Heart right ventricle (tissue), 16 donors: ENCODE results near the gene TTC7B. TPM values are rescaled to one million over a fixed set of nuclear protein-coding genes. Genes with fewer than 3 reads are reported as not detected.

Experiments
- ATAC-seq, 8 donors: fragments of 200-7000 bp; cut with Tn5 transposase; one replicate each; pipeline ENCODE4 v1.9.1; 2020; ENCODE audit warnings: mild to moderate bottlenecking in 8 of 8, moderate library complexity in 8 of 8, moderate number of reproducible peaks in 1 of 8
- DNase-seq, 2 donors: peaks; one replicate each; pipeline ENCODE4 v3.0.0-alpha.2; 2020
- H3K27ac ChIP-seq, 10 donors: fragments of 200-600 bp; sonication (generic) in 2 of 10; one replicate each; pipeline versions ENCODE4 v1.5.0 to v1.8.0; 2020 to 2022; ENCODE audit warnings: mild to moderate bottlenecking in 3 of 10
- H3K27me3 ChIP-seq, 7 donors: fragments of 200-600 bp; one replicate each; pipeline ENCODE4 v1.8.0; 2021 to 2022; ENCODE audit warnings: mild to moderate bottlenecking in 2 of 7
- H3K36me3 ChIP-seq, 9 donors: fragments of 200-600 bp; sonication (generic) in 1 of 9; one replicate each; pipeline versions ENCODE4 v1.5.0 to v1.8.0; 2020 to 2022; ENCODE audit warnings: mild to moderate bottlenecking in 2 of 9
- H3K4me1 ChIP-seq, 9 donors: fragments of 200-600 bp; sonication (generic) in 1 of 9; one replicate each; pipeline versions ENCODE4 v1.5.0 to v1.8.0; 2020 to 2022; ENCODE audit warnings: mild to moderate bottlenecking in 4 of 9
- H3K4me3 ChIP-seq, 10 donors: fragments of 200-600 bp; sonication (generic) in 2 of 10; one replicate each; pipeline versions ENCODE4 v1.5.0 to v1.8.0; 2020 to 2022; ENCODE audit warnings: mild to moderate bottlenecking in 7 of 10, moderate library complexity in 2 of 10
- H3K9me3 ChIP-seq, 11 donors: fragments of 200-600 bp in 10 of 11; sonication (generic) in 2 of 11; one replicate each; pipeline versions ENCODE4 v1.5.0 to v1.8.0; 2013 to 2022; ENCODE audit warnings: mild to moderate bottlenecking in 2 of 11, control low read depth in 1 of 11, moderate library complexity in 1 of 11
- WGBS, 2 donors: extraction: QIAGEN DNeasy Blood & Tissue Kit; methylation state at CpG; one replicate each; pipeline ENCODE4 v1.1.7; 2013; ENCODE audit warnings: inconsistent platforms in 1 of 2; 5-methylcytosine and 5-hydroxymethylcytosine counted together
- intact Hi-C, 10 donors: fragments of 100-400 bp; cut with DNase I; formaldehyde crosslinking; loops; one replicate each; pipeline versions ENCODE4 v1.11.1 to v1.14.2; 2022
- polyA plus RNA-seq, 2 donors: library from polyadenylated mRNA; stranded (reverse); fragments of 200-250 nt; gene quantifications; one replicate each; pipeline ENCODE4 v1.2.3, GENCODE V29; 2013
- total RNA-seq, 10 donors: library from RNA; stranded (reverse); fragmentation: NEBNext Ultra II Directional in 3 of 10; extraction: Animal tissue kit (Norgen Biotek cat#: 25700) in 3 of 10; gene quantifications; one replicate each; pipeline versions ENCODE4 v1.2.1 to v1.2.4, GENCODE V29; 2021 to 2023
- TF ChIP-seq, protein P1 (sequence below), 9 donors: fragments of 200-600 bp; sonication (generic) in 2 of 9; IDR thresholded peaks; one replicate each; pipeline versions ENCODE4 v1.5.0 to v1.8.0; 2021 to 2022; ENCODE audit warnings: antibody characterized with exemption in 9 of 9, mild to moderate bottlenecking in 5 of 9, moderate library complexity in 1 of 9
- donor health status: Arrhythmogenic right ventricular cardiomyopathy.
- donor health status: ischemic (EF 13 %, LVEDD 7.1; RV severe dilation, severe dysfunction).
- donor health status: healthy with polysubstance abuse.
- donor health status: DM: no; HTN: yes; CAD: no.
- donor health status: DM: no; HTN: no; CAD: no.
- donor health status: ischemic (EF 25% LVEDD 6.9; RV normal size, moderate dysfunction).
- donor health status: ischemic (EF 25% LVEDD 5.7; RV mildly dilated, moderate dysfunction).
- donor health status: healthy.
- donor health status: DM: yes; HTN: yes; CAD: no.
- donor health status: Ischemic cardiomyopathy.
- donor health status: ischemic (EF 35%, LVEDD 5.7; RV mildly dilated, moderate dysfunction).
- donor health status: nonischemic (EF 11% LVEDD 7.7; RV severe dilation, severe dysfunction).
- donor health status: DM: yes; HTN: yes; CAD: no.
- donor health status: PGD.
- donor health status: ischemic (EF 29% LVEDD 5.4; RV normal size, mild dysfunction).
- donor health status: nonischemic (EF 23%, LVEDD 6.1; RV moderate dilation, normal function).

The TTC7B gene
- total and polyA plus RNA-seq, 12 donors: 23.0 to 79.4 (median 65.5) TPM

DNA sequence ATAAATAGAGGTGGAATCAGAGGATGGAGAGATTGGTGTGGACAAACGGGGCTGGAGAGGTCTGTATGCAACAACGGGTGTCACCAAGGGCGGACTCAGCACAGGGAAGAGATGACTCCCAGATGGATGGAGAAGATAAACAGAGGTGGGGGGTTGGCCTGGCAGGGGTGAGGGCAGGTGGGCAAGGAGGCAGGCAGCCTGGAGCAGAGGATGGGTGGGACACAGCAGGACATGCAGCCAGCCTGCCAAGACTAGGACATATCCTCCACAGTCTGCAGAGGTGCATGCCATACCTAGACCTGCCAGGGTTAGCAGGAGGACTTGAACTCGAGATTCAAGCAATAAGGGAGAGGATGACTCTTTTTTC lies 56.2 kb downstream of the TTC7B start:
- Histone ChIP-seq H3K9me3 (peaks cover 0 to 25% (median 17%) of the 10 kb centered on the region in 11 donors), H3K27ac (peak overlapping the region; percentile 91 to 98 (median 94)), H3K4me1 (peaks cover 4 to 34% (median 24%) of the 10 kb centered on the region in 9 donors), H3K27me3 (no peaks in the 10 kb centered on the region), H3K4me3 (no peak overlapping the region), H3K36me3 (peaks cover 0 to 11% (median 0%) of the 10 kb centered on the region in 9 donors)
- intact Hi-C loops: loop anchor here in 3 of 10 donors (2.0 to 5.0 kb wide), 5 partner anchors 42 to 458 kb away; no protein-coding TSS in a partner anchor
- DNase-seq: no peak
- TF ChIP-seq, protein P1, sequence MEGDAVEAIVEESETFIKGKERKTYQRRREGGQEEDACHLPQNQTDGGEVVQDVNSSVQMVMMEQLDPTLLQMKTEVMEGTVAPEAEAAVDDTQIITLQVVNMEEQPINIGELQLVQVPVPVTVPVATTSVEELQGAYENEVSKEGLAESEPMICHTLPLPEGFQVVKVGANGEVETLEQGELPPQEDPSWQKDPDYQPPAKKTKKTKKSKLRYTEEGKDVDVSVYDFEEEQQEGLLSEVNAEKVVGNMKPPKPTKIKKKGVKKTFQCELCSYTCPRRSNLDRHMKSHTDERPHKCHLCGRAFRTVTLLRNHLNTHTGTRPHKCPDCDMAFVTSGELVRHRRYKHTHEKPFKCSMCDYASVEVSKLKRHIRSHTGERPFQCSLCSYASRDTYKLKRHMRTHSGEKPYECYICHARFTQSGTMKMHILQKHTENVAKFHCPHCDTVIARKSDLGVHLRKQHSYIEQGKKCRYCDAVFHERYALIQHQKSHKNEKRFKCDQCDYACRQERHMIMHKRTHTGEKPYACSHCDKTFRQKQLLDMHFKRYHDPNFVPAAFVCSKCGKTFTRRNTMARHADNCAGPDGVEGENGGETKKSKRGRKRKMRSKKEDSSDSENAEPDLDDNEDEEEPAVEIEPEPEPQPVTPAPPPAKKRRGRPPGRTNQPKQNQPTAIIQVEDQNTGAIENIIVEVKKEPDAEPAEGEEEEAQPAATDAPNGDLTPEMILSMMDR (IDR thresholded peaks at IDR 0.05): no peak
- peak in 3 of 8 donors; percentile 2 to 31 (median 8) for ATAC-seq
- 67 to 71% methylated on average over 4 of the region's 4 CpGs for WGBS, 2 donors

DNA sequence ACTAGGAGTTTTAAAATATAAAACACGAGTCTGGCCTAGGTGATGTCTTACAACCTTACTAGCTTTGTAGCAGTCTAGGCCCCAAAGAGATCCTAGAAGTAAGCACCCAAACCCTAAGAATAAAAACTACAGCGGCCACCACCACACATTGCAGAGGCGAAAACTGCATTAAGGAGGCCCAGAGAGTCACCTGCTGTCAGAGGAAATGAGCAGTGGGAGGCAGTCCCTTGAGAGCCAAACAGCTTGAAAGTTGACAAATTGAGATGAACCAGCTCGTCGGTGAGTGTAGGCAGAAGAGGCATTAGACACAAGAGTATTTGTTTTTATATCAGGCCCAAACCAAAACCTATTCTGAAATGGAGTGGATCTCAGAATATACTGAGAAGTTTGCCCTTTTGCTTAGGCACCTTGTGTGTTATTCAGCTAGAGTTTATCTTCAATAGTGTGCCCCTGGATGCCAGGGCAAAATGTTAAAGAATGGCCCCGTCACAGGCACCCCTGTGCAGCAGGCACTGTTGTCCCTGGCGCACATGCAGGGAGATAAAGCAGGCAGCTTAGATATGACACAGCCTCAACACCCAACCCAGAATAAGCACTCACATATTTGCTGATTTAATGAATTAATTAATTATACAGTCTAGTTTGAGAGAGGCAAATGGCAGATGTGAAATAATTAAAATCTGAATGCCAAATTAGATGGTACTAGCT lies 56.7 kb downstream of the TTC7B start:
- intact Hi-C loops: loop anchor here in 8 of 10 donors (2.0 to 10.0 kb wide), 15 partner anchors 43 to 457 kb away; partner anchors contain the start of genes CALM1 (in 4 of the 8) and TTC7B (in 2 of the 8)
- TF ChIP-seq, protein P1 (IDR thresholded peaks at IDR 0.05): no peak
- DNase-seq: no peak
- peak overlapping the region in 4 of 10 donors; percentile 63 to 66 (median 64) for H3K4me3 ChIP-seq
- peaks cover 0 to 11% (median 0%) of the 10 kb centered on the region in 9 donors for H3K36me3 ChIP-seq
- H3K27me3 ChIP-seq: no peaks in the 10 kb centered on the region
- H3K9me3 ChIP-seq: peaks cover 0 to 22% (median 17%) of the 10 kb centered on the region in 11 donors
- H3K27ac ChIP-seq: peak overlapping the region; percentile 91 to 98 (median 94)
- WGBS, 2 donors: 42 to 46% methylated on average over 7 of the region's 7 CpGs
- H3K4me1 ChIP-seq: peaks cover 4 to 34% (median 24%) of the 10 kb centered on the region in 9 donors
- ATAC-seq: peak in 6 of 8 donors; percentile 23 to 67 (median 44)

DNA sequence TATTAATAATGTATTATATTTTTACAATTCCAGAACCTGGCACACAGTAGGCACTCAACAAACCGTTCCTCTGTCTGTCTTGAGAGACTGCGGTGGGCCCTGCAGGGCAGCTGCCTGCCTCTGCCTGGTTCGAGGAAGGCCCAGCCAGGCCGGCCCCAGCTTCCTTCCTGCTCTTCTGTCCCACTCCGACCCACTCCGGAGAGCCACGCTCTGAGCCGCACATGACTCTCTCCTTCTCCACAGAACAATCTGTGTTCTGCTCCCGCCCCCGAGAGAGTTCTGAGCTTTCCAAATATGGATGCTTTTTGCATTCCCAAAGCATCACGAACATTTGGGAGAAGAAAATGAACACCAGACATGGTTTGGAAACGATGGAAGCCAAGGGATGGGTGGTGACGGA lies 57.3 kb downstream of the TTC7B start:
- WGBS, 2 donors: 14 to 18% methylated on average over 13 of the region's 13 CpGs
- Histone ChIP-seq H3K9me3 (peaks cover 0 to 16% (median 14%) of the 10 kb centered on the region in 11 donors), H3K27ac (peak overlapping the region; percentile 91 to 98 (median 94)), H3K27me3 (no peaks in the 10 kb centered on the region), H3K4me3 (peak overlapping the region; percentile 39 to 66 (median 60)), H3K36me3 (peaks cover 0 to 8% (median 0%) of the 10 kb centered on the region in 9 donors), H3K4me1 (peaks cover 4 to 34% (median 24%) of the 10 kb centered on the region in 9 donors)
- DNase-seq (peak; percentile 61 to 64), ATAC-seq (peak; percentile 66 to 87 (median 82))
- TF ChIP-seq, protein P1 (IDR thresholded peaks at IDR 0.05): no peak
- intact Hi-C loops: loop anchor here in 8 of 10 donors (1.0 to 10.0 kb wide), 13 partner anchors 39 to 457 kb away; partner anchors contain the start of genes CALM1 (in 4 of the 8) and TTC7B (in 2 of the 8)
